Neural cell (in vitro differentiated cells): ENCODE measurements around the gene TNRC6C. TPM values are rescaled to one million over a fixed set of nuclear protein-coding genes. Genes with fewer than 3 reads are reported as not detected.

ENCODE experiments used
- H2AFZ ChIP-seq: fragments of 200-600, 300-800 bp; sonication (generic), shearing (Covaris generic); 2 replicates; pipeline ENCODE4 v1.6.0; 2014; ENCODE audit warnings: low read depth, mild to moderate bottlenecking, antibody characterized with exemption, low read length, moderate library complexity
- H3F3A ChIP-seq: fragments of 200-600 bp; shearing (Covaris generic); 2 replicates; pipeline ENCODE4 v1.6.1; 2016; ENCODE audit warnings: mild to moderate bottlenecking, moderate library complexity, mixed read lengths, antibody characterized with exemption, low read length; ENCODE audit not compliant: insufficient read depth, poor library complexity, severe bottlenecking
- H3K27ac ChIP-seq: fragments of 200-600, 300-800 bp; sonication (generic), shearing (Covaris generic); 2 replicates; pipeline ENCODE4 v1.5.1; 2014; ENCODE audit warnings: mild to moderate bottlenecking, low read length, moderate library complexity
- H3K27me3 ChIP-seq: fragments of 300-800, 200-600 bp; sonication (generic), shearing (Covaris generic); 2 replicates; pipeline ENCODE4 v1.6.0; 2014; ENCODE audit warnings: mild to moderate bottlenecking, low read depth, low read length, moderate library complexity; ENCODE audit not compliant: insufficient read depth
- H3K36me3 ChIP-seq: fragments of 300-800, 200-600 bp; sonication (generic), shearing (Covaris generic); 2 replicates; pipeline ENCODE4 v1.5.1; 2014; ENCODE audit warnings: mild to moderate bottlenecking, antibody characterized with exemption, low read length, moderate library complexity; ENCODE audit not compliant: insufficient read depth
- H3K4me2 ChIP-seq: fragments of 300-800, 200-600 bp; sonication (generic), shearing (Covaris generic); 2 replicates; pipeline ENCODE4 v1.6.0; 2014; ENCODE audit warnings: mild to moderate bottlenecking, low read length
- H3K4me3 ChIP-seq: fragments of 300-800, 200-600 bp; sonication (generic), shearing (Covaris generic); 2 replicates; pipeline ENCODE4 v1.5.1; 2014; ENCODE audit warnings: mild to moderate bottlenecking, low read length, moderate library complexity
- H3K79me2 ChIP-seq: fragments of 200-600 bp; shearing (Covaris generic); replicated peaks from 2 replicates; pipeline ENCODE4 v1.6.0; 2014; ENCODE audit warnings: mild to moderate bottlenecking, low read length, moderate library complexity; ENCODE audit not compliant: insufficient read depth
- H3K9ac ChIP-seq: fragments of 300-800, 200-600 bp; sonication (generic), shearing (Covaris generic); 2 replicates; pipeline ENCODE4 v1.6.1; 2016; ENCODE audit warnings: mild to moderate bottlenecking, low read length, mixed read lengths
- H3K9me2 ChIP-seq: fragments of 200-600 bp; shearing (Covaris generic); 2 replicates; pipeline ENCODE4 v1.6.1; 2016; ENCODE audit warnings: mild to moderate bottlenecking, low read length, mixed read lengths; ENCODE audit not compliant: insufficient read depth
- H3K9me3 ChIP-seq: fragments of 200-600, 300-800 bp; sonication (generic), shearing (Covaris generic); 2 replicates; pipeline ENCODE4 v1.6.1; 2016; ENCODE audit warnings: mild to moderate bottlenecking, mixed run types, low read length, moderate library complexity, mixed read lengths
- H4K20me1 ChIP-seq: fragments of 200-600 bp; shearing (Covaris generic); 2 replicates; pipeline ENCODE4 v1.6.1; 2016; ENCODE audit warnings: mild to moderate bottlenecking, mixed run types; ENCODE audit not compliant: insufficient read depth
- CTCF ChIP-seq: fragments of 450-650 bp; IDR thresholded peaks from 2 replicates; pipeline ENCODE4 v1.5.1; 2014; ENCODE audit warnings: antibody characterized with exemption, mild to moderate bottlenecking, moderate library complexity; ENCODE audit not compliant: poor library complexity, severe bottlenecking
- EP300 ChIP-seq: fragments of 450-650 bp; conservative IDR thresholded peaks from 2 replicates; pipeline ENCODE4 v1.6.1; 2014; ENCODE audit warnings: antibody characterized with exemption, mild to moderate bottlenecking, moderate library complexity; ENCODE audit not compliant: poor library complexity, severe bottlenecking
- EZH2 ChIP-seq: fragments of 200-600, 300-800 bp; shearing (Covaris generic), sonication (generic); IDR thresholded peaks from 2 replicates; pipeline ENCODE4 v1.6.1; 2014; ENCODE audit warnings: antibody characterized with exemption, low read length, borderline replicate concordance, mild to moderate bottlenecking; ENCODE audit not compliant: insufficient read depth, poor library complexity, severe bottlenecking
- MXI1 ChIP-seq: fragments of 450-650 bp; conservative IDR thresholded peaks from 2 replicates; pipeline ENCODE4 v1.6.1; 2014; ENCODE audit warnings: antibody characterized with exemption, mild to moderate bottlenecking; ENCODE audit not compliant: poor library complexity, severe bottlenecking
- POLR2AphosphoS5 ChIP-seq: IDR thresholded peaks from 2 replicates; pipeline ENCODE4 v1.6.1; 2012
- RAD21 ChIP-seq: fragments of 450-650 bp; conservative IDR thresholded peaks from 2 replicates; pipeline ENCODE4 v1.6.1; 2014; ENCODE audit warnings: antibody characterized with exemption, mild to moderate bottlenecking, moderate library complexity
- REST ChIP-seq: IDR thresholded peaks from 2 replicates; pipeline ENCODE4 v1.6.1; 2012; ENCODE audit warnings: borderline replicate concordance
- SMC3 ChIP-seq: fragments of 450-650 bp; conservative IDR thresholded peaks from 2 replicates; pipeline ENCODE4 v1.6.1; 2014; ENCODE audit warnings: antibody characterized with exemption, mild to moderate bottlenecking, moderate library complexity; ENCODE audit not compliant: poor library complexity
- TAF1 ChIP-seq: IDR thresholded peaks from 2 replicates; pipeline ENCODE4 v1.6.1; 2012; ENCODE audit warnings: low read depth
- polyA plus RNA-seq: library from polyadenylated mRNA; depleted of rRNA; stranded (reverse); fragments of >200 nt; gene quantifications from 2 replicates; pipeline ENCODE4 v1.2.3, GENCODE V29; 2014

Gene TNRC6C
- polyA plus RNA-seq, 1 donor from 2014 or later, result 15.4 TPM

DNA sequence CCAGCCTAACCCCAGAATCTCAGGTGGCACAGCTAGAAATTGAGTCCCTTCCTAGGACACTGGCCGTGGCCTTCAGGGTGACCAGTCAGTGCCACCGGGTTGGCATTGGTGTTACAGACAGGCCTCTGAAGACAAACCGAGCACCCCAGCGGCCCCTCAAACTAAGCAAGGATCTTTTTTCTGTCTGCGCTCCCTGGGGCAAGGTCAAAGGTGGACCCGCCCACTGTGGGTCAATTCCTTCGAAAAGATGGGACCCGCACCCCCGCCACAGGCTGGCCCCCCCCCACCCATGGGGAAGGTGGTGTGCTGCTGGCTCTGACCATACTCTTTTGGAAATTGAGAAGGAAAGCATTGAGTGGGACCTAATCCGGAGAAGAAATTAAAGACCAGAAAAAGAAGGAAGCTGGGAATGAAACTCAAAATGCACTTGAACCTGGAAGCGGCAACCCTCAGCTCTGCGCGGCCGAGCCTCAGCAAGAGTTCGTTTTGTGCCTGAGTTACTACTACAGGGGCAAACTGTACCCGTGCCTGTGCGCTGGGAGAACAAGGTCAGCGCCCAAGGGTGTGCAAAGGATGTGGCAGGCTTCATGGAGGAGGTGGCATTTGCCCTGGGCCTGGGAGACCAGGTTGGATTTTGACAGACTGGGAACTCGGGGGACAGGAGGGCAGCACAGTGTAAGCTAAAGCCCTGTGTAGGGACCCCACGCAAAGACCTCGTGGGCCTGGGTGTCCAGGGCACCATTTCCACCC, 149.6 kb downstream of the TNRC6C start:
- H3K9me2 ChIP-seq, result no peaks in the 10 kb centered on the region

More for the DNA sequence above, 149.6 kb downstream of the TNRC6C start:
- Histone ChIP-seq H3K27me3 (no peaks in the 10 kb centered on the region), H3F3A (no peaks in the 10 kb centered on the region), H3K4me3 (no peak overlapping the region), H3K4me2 (no peak overlapping the region), H3K79me2 (no peaks in the 10 kb centered on the region), H2AFZ (no peak overlapping the region), H3K9me3 (no peaks in the 10 kb centered on the region), H3K27ac (no peak overlapping the region), H3K9ac (no peak overlapping the region), H4K20me1 (no peaks in the 10 kb centered on the region), H3K36me3 (peaks cover 12% of the 10 kb centered on the region)
- TF ChIP-seq SMC3 (no peak), CTCF (no peak), EP300 (no peak), RAD21 (no peak), REST (no peak), MXI1 (no peak), EZH2 (no peak), TAF1 (no peak), POLR2AphosphoS5 (no peak)
